GM18868 (cell line): Measurements from ENCODE around the gene ZGPAT.

Experiments
- ATAC-seq: cut with Tn5 transposase; IDR thresholded peaks from one replicate; pipeline ENCODE4 v1.9.1; 2021; ENCODE audit warnings: mild to moderate bottlenecking, moderate library complexity; ENCODE audit not compliant: unreplicated experiment

The ZGPAT gene

GRCh38 chr20:63742381-63743024 is 34.7 kb downstream of the ZGPAT start:
- ATAC-seq, result no peak

GRCh38 chr20:63743210-63743970 is 35.6 kb downstream of the ZGPAT start:
- no peak for ATAC-seq

GRCh38 chr20:63744158-63744557 is 36.3 kb downstream of the ZGPAT start:
- ATAC-seq, result no peak

GRCh38 chr20:63744574-63745423 is 37.0 kb downstream of the ZGPAT start:
- no peak for ATAC-seq

GRCh38 chr20:63745424-63745805 is 37.6 kb downstream of the ZGPAT start:
- no peak for ATAC-seq

GRCh38 chr20:63745961-63746731 is 38.3 kb downstream of the ZGPAT start:
- ATAC-seq, result no peak

- no peak for ATAC-seq
Measured at GRCh38 chr20:63746751-63747315, 39.0 kb downstream of the ZGPAT start.

- ATAC-seq, result no peak
Measured at GRCh38 chr20:63747622-63748069, 39.8 kb downstream of the ZGPAT start.

GRCh38 chr20:63748070-63748933 is 40.5 kb downstream of the ZGPAT start:
- ATAC-seq, result no peak

GRCh38 chr20:63748934-63749270 is 41.1 kb downstream of the ZGPAT start:
- no peak for ATAC-seq

- no peak for ATAC-seq
Measured at GRCh38 chr20:63749597-63750508, 42.0 kb downstream of the ZGPAT start.

- no peak for ATAC-seq
Measured at GRCh38 chr20:63750807-63751470, 43.1 kb downstream of the ZGPAT start.

GRCh38 chr20:63751471-63752271 is 43.8 kb downstream of the ZGPAT start:
- no peak for ATAC-seq

- ATAC-seq, result no peak
Measured at GRCh38 chr20:63752411-63753101, 44.7 kb downstream of the ZGPAT start.

GRCh38 chr20:63753381-63753780 is 45.5 kb downstream of the ZGPAT start:
- no peak for ATAC-seq

GRCh38 chr20:63754008-63754407 is 46.2 kb downstream of the ZGPAT start:
- no peak for ATAC-seq
